HFFc6 (cell line): ENCODE measurements around the gene MTHFR. TPM values are rescaled to one million over a fixed set of nuclear protein-coding genes. Genes with fewer than 3 reads are reported as not detected.

Experiments
- DNase-seq: peaks from one replicate; pipeline ENCODE4 v3.0.0-alpha.2; 2018
- H3K27ac Mint-ChIP-seq: 2 replicates; pipeline ENCODE4 v1.8.0; 2020; ENCODE audit warnings: mild to moderate bottlenecking, mixed read lengths
- H3K27me3 Mint-ChIP-seq: 2 replicates; pipeline ENCODE4 v1.8.0; 2021; ENCODE audit warnings: mild to moderate bottlenecking, moderate library complexity, mixed read lengths; ENCODE audit not compliant: insufficient read depth
- H3K36me3 Mint-ChIP-seq: 2 replicates; pipeline ENCODE4 v1.8.0; 2021; ENCODE audit warnings: low read depth, mixed read lengths
- H3K4me1 Mint-ChIP-seq: 2 replicates; pipeline ENCODE4 v1.8.0; 2020; ENCODE audit warnings: low read depth, mixed read lengths
- H3K4me3 Mint-ChIP-seq: 2 replicates; pipeline ENCODE4 v1.8.0; 2020; ENCODE audit warnings: mild to moderate bottlenecking, moderate library complexity, mixed read lengths
- H3K9me3 Mint-ChIP-seq: 2 replicates; pipeline ENCODE4 v1.8.0; 2020; ENCODE audit warnings: mild to moderate bottlenecking, mixed read lengths
- CTCF ChIP-seq: fragments of 200-600 bp; sonication (generic); IDR thresholded peaks from 2 replicates; pipeline ENCODE4 v1.5.0; 2021; ENCODE audit warnings: antibody characterized with exemption, mild to moderate bottlenecking
- total RNA-seq, 6 experiments: library from RNA; stranded (reverse); fragmentation: NEBNext Ultra II Directional; extraction: Animal tissue kit (Norgen Biotek cat#: 25700); gene quantifications; 2 replicates in 1 of 6; 3 replicates in 5 of 6; pipeline ENCODE4 v1.2.3, GENCODE V29; 2021

Gene MTHFR
- total RNA-seq, 6 experiments from 2014 or later = 9.4 to 11.7 (median 10.5) TPM

GRCh38 chr1:11779715-11780379 lies 25.9 kb downstream of the MTHFR start:
- DNase-seq = no peak
- Mint-ChIP-seq H3K4me3 (no peak overlapping the region), H3K4me1 (no peaks in the 10 kb centered on the region), H3K9me3 (no peaks in the 10 kb centered on the region), H3K36me3 (no peaks in the 10 kb centered on the region), H3K27ac (no peak overlapping the region), H3K27me3 (peaks cover 18% of the 10 kb centered on the region)
- TF ChIP-seq CTCF = no peak

DNA sequence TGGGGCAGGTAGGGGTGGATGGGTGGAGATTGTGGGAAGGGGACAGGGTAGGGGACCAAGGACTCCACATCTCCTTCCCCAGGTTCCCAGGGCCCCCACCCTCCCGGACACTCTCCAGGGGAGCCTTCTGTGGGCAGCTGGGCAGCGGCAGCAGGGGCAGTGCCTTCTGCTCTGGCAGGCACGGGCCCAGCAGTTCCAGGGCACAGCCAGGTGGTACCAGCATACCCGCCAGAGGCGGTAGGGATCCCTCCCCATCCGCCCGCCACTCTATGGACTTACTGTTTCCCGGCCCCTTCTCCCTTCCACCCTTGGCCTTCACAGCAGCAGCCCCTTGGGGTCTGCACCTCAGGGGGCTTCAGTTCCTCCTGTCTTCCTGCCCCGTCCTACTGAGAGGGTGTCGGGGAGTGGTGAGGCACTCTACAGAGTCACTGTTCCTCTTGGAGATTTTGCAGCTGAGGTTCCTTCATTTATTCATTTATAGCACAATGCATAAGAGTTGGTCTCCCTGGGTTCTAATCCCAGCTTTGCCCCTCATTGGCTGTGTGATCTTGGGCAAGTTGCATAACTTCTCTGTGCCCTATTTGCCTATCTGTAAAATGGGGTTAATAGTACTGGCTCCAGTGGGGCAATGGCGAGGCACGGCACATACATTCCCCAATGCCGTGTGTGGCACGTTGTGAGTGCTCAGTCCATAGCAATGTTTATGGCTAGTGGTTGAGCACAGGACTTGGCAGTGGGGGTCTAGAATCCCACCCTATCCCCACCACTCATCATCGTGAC lies 26.7 kb downstream of the MTHFR start:
- no peak for DNase-seq
- no peaks in the 10 kb centered on the region for H3K4me1 Mint-ChIP-seq
- no peak overlapping the region for H3K4me3 Mint-ChIP-seq
- H3K27me3 Mint-ChIP-seq = peaks cover 18% of the 10 kb centered on the region
- no peak for TF ChIP-seq CTCF
- H3K27ac Mint-ChIP-seq = no peak overlapping the region
- no peaks in the 10 kb centered on the region for H3K36me3 Mint-ChIP-seq
- H3K9me3 Mint-ChIP-seq = no peaks in the 10 kb centered on the region

DNA sequence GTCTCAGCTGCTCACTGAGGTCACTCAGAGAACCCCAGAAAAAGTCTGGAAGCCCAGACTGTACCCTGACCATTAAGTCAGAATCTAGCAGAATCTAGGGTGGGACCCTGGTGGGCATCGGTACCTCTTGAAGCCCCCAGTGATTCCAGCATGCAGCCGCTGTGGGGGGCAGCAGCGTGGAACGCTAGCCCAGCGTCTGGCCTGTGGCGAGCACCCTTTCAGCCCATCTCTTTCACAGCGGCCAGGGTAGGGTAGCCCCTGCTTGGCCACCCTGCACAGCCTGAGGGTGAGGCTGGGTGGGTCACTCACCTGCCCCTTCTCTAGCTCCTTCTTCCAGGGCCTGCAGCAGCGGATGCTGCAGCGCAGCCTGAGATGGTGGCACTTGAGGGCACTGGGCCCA lies 27.4 kb downstream of the MTHFR start:
- DNase-seq = no peak
- Mint-ChIP-seq H3K4me1 (no peaks in the 10 kb centered on the region), H3K27ac (no peak overlapping the region), H3K9me3 (no peaks in the 10 kb centered on the region), H3K36me3 (no peaks in the 10 kb centered on the region), H3K4me3 (no peak overlapping the region), H3K27me3 (peaks cover 18% of the 10 kb centered on the region)
- no peak for TF ChIP-seq CTCF

DNA sequence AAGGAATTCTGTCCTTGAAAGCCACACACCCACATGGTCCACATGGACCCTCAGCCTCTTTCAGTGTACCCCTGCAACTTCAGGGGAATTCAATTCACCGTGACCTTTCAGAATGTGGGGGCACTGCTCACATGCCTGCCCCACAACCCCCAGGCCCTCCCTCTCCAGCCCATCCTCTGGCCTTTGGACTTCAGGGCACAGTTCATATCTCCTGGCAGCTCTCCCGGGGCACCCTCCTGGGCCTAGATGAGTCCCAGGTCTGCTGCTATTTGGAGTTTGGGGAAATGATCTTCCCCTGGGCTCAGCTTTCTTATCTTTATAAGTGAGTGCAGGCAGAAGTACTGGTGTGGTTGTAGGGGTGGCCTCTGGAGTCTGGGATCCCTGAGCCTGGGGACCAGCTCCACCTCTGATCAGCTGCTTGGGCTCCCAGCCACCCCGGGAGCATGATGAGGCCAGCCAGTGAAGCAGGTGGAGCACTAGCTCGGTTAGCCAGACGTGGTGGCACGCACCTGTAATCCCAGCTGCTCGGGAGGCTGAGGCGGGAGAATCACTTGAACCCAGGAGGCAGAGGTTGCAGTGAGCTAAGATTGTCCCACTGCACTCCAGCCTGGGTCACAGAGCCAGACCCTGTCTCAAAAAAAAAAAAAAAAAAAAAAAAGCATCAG lies 28.0 kb downstream of the MTHFR start:
- Mint-ChIP-seq H3K4me1 (no peaks in the 10 kb centered on the region), H3K9me3 (no peaks in the 10 kb centered on the region), H3K36me3 (no peaks in the 10 kb centered on the region), H3K27me3 (peaks cover 18% of the 10 kb centered on the region), H3K4me3 (no peak overlapping the region), H3K27ac (no peak overlapping the region)
- TF ChIP-seq CTCF = no peak
- DNase-seq = no peak

DNA sequence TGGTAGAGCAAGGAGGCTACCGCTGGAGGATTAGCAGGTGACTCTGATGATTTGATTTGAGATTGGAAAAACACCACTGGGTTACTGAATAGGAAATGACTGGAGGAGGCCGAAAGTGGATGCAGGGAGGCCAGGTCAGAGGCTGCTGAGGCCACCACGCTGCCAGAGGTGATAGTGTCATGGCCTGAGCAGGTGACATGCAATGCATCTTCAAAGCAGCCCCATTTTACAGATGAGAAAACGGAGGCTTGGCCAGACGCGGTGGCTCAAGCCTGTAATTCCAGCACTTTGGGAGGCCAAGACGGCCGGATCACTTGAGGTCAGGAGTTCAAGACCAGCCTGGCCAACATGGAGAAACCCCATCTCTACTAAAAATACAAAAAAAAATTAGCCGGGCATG lies 31.0 kb downstream of the MTHFR start:
- H3K27me3 Mint-ChIP-seq = peaks cover 17% of the 10 kb centered on the region
- DNase-seq = no peak
- no peak for TF ChIP-seq CTCF
- no peak overlapping the region for H3K27ac Mint-ChIP-seq
- no peaks in the 10 kb centered on the region for H3K9me3 Mint-ChIP-seq
- H3K36me3 Mint-ChIP-seq = no peaks in the 10 kb centered on the region
- H3K4me3 Mint-ChIP-seq = no peak overlapping the region
- no peaks in the 10 kb centered on the region for H3K4me1 Mint-ChIP-seq
